A549 (cell line): ENCODE measurements around the gene TBC1D1. TPM values are rescaled to one million over a fixed set of nuclear protein-coding genes. Genes with fewer than 3 reads are reported as not detected.

Experiments used
- ATAC-seq, 2 experiments: fragments of 200-7000 bp in 1 of 2; fragments of >200 bp in 1 of 2; cut with Nextera tagmentation in 1 of 2; cut with Tn5 transposase in 1 of 2; 3 replicates each; pipeline versions ENCODE4 v1.8.0 to v1.9.1; 2018 to 2020; ENCODE audit warnings: mild to moderate bottlenecking in 1 of 2, moderate library complexity in 1 of 2
- CTCF ChIA-PET: fragments of 300-600 bp; sonication (Branson Sonifier 250); formaldehyde crosslinking; extraction: SDS; loops from one replicate; lab custom pipeline; 2021; ENCODE audit warnings: antibody characterized with exemption, inconsistent platforms; lab: Yijun Ruan, JAX
- POLR2A ChIA-PET: fragments of 350-600 bp; formaldehyde crosslinking; extraction: SDS; loops from one replicate; lab custom pipeline; 2021; ENCODE audit warnings: antibody characterized with exemption, inconsistent platforms; lab: Yijun Ruan, JAX
- DNase-seq, 2 experiments: peaks; one replicate each; pipeline versions ENCODE4 v3.0.0 to v3.0.0-alpha.2; 2011 to 2016; ENCODE audit warnings: low read depth in 1 of 2, low spot score in 1 of 2
- FAIRE-seq: peaks from 2 replicates; lab custom pipeline; 2011; peaks lifted over from hg19 to GRCh38; lab: Jason Lieb, UNC
- H3K27ac ChIP-seq, 2 experiments: fragments of >200 bp; sonication (Bioruptor Twin); formaldehyde crosslinking; 3 replicates each; pipeline ENCODE4 v1.5.1; 2016 to 2017
- H3K4me1 ChIP-seq: fragments of >200 bp; sonication (Bioruptor Twin); formaldehyde crosslinking; 3 replicates; pipeline ENCODE4 v1.6.1; 2016
- H3K4me2 ChIP-seq: fragments of >200 bp; sonication (Bioruptor Twin); formaldehyde crosslinking; 3 replicates; pipeline ENCODE4 v1.6.1; 2016
- H3K4me3 ChIP-seq: fragments of >200 bp; sonication (Bioruptor Twin); formaldehyde crosslinking; 3 replicates; pipeline ENCODE4 v1.5.1; 2016
- H3K9me3 ChIP-seq: fragments of >200 bp; sonication (Bioruptor Twin); formaldehyde crosslinking; 3 replicates; pipeline ENCODE4 v1.6.1; 2016
- BHLHE40 ChIP-seq: IDR thresholded peaks from 2 replicates; pipeline ENCODE4 v1.6.1; 2012; ENCODE audit warnings: low read depth, low read length, inconsistent platforms
- E2F6 ChIP-seq: IDR thresholded peaks from 2 replicates; pipeline ENCODE4 v1.6.1; 2012; ENCODE audit warnings: low read depth, borderline replicate concordance
- EHMT2 ChIP-seq: fragments of 200-600 bp; sonication (generic); IDR thresholded peaks from 2 replicates; pipeline ENCODE4 v1.6.1; 2016; ENCODE audit warnings: antibody characterized with exemption, low read depth, mild to moderate bottlenecking, moderate library complexity
- ESRRA ChIP-seq: fragments of 150-350 bp; IDR thresholded peaks from 2 replicates; pipeline ENCODE4 v1.6.1; 2014; ENCODE audit warnings: mild to moderate bottlenecking, low read length, borderline replicate concordance
- FOXS1 ChIP-seq: fragments of 250-450 bp; sonication (Bioruptor Pico); IDR thresholded peaks from 2 replicates; pipeline ENCODE4 v1.5.0; 2020; ENCODE audit warnings: mild to moderate bottlenecking, moderate library complexity
- HOXA7 ChIP-seq: fragments of 250-450 bp; sonication (Bioruptor Pico); IDR thresholded peaks from 2 replicates; pipeline ENCODE4 v1.5.0; 2020; ENCODE audit warnings: mild to moderate bottlenecking, moderate library complexity
- HOXB13 ChIP-seq: fragments of 250-450 bp; sonication (Bioruptor Pico); IDR thresholded peaks from 2 replicates; pipeline ENCODE4 v1.5.0; 2020; ENCODE audit warnings: low read depth, mild to moderate bottlenecking, moderate library complexity
- HOXB5 ChIP-seq: fragments of 250-450 bp; sonication (Bioruptor Pico); IDR thresholded peaks from 2 replicates; pipeline ENCODE4 v1.5.0; 2020; ENCODE audit warnings: mild to moderate bottlenecking, moderate library complexity
- MYC ChIP-seq: IDR thresholded peaks from 2 replicates; pipeline ENCODE4 v1.6.1; 2012; ENCODE audit warnings: mild to moderate bottlenecking, inconsistent platforms, low read length, improper control_type of control experiment, borderline replicate concordance
- NFE2L2 ChIP-seq: fragments of 150-350 bp; conservative IDR thresholded peaks from 2 replicates; pipeline ENCODE4 v1.6.1; 2014; ENCODE audit warnings: low read length
- NPAS2 ChIP-seq: fragments of 250-450 bp; sonication (Bioruptor Pico); IDR thresholded peaks from 2 replicates; pipeline ENCODE4 v1.8.0; 2022; ENCODE audit warnings: mild to moderate bottlenecking, moderate library complexity, borderline replicate concordance
- NR3C1 ChIP-seq: fragments of >200 bp; sonication (Bioruptor Twin); formaldehyde crosslinking; IDR thresholded peaks from 3 replicates; pipeline ENCODE4 v1.6.1; 2017
- RCOR1 ChIP-seq: fragments of 150-350 bp; IDR thresholded peaks from 2 replicates; pipeline ENCODE4 v1.6.1; 2014; ENCODE audit warnings: antibody characterized with exemption, low read length, low read depth
- ZFP36 ChIP-seq: fragments of 450-650 bp; IDR thresholded peaks from 2 replicates; pipeline ENCODE4 v1.6.1; 2014; ENCODE audit warnings: borderline replicate concordance; ENCODE audit not compliant: partially characterized antibody
- WGBS: methylation state at CpG from one replicate; pipeline ENCODE4 v1.1.6; 2017; ENCODE audit errors: missing lambda C conversion rate; 5-methylcytosine and 5-hydroxymethylcytosine counted together
- polyA plus RNA-seq, 4 experiments: library from polyadenylated mRNA; depleted of rRNA in 3 of 4; stranded (reverse); fragments of >200 nt; fragmentation: RNase III in 1 of 4; extraction: RNeasy Plus Mini Kit Qiagen cat#74134 plus additional on column Dnase treatment in 1 of 4; gene quantifications; 2 replicates in 3 of 4; 3 replicates in 1 of 4; pipeline ENCODE4 v1.2.3, GENCODE V29; 2011 to 2017
- TF ChIP-seq, protein P1 (sequence below): fragments of >200 bp; sonication (Bioruptor Twin); formaldehyde crosslinking; IDR thresholded peaks from 3 replicates; pipeline ENCODE4 v1.5.1; 2016
- TF ChIP-seq, protein P2 (sequence below): fragments of 250-450 bp; sonication (Bioruptor Pico); IDR thresholded peaks from 2 replicates; pipeline ENCODE4 v1.5.0; 2021; ENCODE audit warnings: mild to moderate bottlenecking, moderate library complexity, borderline replicate concordance

The TBC1D1 gene
- polyA plus RNA-seq, 2 of the 4 experiments (the other 2 are of a cell fraction), result 26.5 to 28.5 TPM

DNA sequence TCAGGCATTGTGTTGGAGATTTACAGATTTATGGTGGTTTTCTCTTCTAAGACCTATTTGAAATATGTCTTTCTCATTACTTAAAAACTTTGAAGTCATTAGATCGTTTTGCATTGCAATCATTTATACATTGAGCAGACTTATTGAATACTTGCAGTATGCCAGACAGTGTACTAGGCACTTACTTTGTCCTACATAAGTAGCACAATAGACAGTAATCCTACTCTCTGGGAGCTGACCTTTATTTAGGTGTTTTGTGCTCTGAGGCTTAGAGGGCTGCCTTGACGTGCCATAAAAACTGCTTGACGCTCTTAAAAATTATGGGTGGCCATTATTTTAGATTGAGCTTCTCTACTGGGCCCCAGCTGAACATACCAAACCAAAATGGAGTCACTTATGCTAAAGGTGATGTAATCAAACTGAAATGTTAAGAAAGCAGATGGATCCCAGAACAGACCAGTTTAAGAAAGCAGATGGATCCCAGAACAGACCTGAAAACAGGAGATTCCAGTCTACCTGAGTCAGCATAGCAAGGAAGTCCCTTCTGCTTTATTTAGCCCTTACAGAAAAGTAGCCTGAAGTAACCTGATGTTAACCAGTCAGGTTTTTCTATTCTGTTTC lies 111.7 kb downstream of the TBC1D1 start:
- H3K9me3 ChIP-seq, result no peaks in the 10 kb centered on the region
- no peak overlapping the region for H3K4me2 ChIP-seq
- WGBS, result 80% methylated on average over 3 of the region's 3 CpGs
- no peak for DNase-seq
- TF ChIP-seq NR3C1 (no peak), ZFP36 (no peak), BHLHE40 (no peak), ESRRA (no peak), RCOR1 (no peak)
- ChIA-PET POLR2A (no interaction called here), CTCF (no interaction called here)
- no peak for FAIRE-seq
- no peak overlapping the region for H3K4me3 ChIP-seq
- H3K4me1 ChIP-seq, result no peaks in the 10 kb centered on the region
- H3K27ac ChIP-seq, result no peak overlapping the region
- ATAC-seq, result no peak

DNA sequence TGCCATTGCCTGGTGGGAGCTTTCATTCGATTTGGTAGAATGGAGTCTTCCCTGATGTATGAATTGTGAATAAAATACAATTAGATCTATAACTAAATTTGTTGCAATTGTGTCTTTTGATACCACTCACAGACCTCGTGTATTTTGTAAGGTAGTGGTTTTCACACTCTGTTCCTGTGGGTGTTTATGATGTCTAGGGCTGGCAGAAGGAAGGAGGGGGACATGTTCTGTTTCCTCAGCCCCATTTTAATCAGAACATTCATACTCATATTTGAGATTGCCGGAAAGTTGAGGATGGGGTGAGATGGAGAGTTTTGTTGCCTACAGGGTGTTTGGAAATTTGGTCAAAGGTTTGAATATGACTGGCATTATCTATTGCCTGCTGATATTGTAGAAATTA lies 112.2 kb downstream of the TBC1D1 start:
- no peaks in the 10 kb centered on the region for H3K9me3 ChIP-seq

DNA sequence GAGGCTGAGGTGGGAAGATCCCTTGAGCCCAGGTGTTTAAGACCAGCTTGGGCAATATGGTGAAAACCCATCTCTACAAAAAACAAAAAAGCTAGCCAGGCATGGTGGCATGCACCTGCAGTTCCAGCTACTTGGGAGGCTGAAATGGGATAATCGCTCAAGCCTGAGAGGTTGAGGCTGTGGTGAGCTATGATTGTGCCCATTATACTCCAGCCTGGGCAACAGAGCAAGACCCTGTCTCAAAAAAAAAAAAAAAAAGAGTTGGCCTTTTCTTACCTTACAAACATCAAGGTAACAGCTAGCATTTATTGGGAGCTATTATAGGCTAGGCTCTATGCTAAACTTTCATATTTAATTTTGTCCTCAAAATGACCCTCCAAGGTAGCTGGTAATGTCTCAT lies 112.7 kb downstream of the TBC1D1 start:
- POLR2A ChIA-PET, result no interaction called here
- H3K4me1 ChIP-seq, result no peaks in the 10 kb centered on the region
- ATAC-seq, result no peak
- TF ChIP-seq, protein P1, sequence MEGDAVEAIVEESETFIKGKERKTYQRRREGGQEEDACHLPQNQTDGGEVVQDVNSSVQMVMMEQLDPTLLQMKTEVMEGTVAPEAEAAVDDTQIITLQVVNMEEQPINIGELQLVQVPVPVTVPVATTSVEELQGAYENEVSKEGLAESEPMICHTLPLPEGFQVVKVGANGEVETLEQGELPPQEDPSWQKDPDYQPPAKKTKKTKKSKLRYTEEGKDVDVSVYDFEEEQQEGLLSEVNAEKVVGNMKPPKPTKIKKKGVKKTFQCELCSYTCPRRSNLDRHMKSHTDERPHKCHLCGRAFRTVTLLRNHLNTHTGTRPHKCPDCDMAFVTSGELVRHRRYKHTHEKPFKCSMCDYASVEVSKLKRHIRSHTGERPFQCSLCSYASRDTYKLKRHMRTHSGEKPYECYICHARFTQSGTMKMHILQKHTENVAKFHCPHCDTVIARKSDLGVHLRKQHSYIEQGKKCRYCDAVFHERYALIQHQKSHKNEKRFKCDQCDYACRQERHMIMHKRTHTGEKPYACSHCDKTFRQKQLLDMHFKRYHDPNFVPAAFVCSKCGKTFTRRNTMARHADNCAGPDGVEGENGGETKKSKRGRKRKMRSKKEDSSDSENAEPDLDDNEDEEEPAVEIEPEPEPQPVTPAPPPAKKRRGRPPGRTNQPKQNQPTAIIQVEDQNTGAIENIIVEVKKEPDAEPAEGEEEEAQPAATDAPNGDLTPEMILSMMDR, result no peak
- no peak for TF ChIP-seq NFE2L2
- no peak for TF ChIP-seq NPAS2 (CRISPR knock-in tag)
- no peak for TF ChIP-seq HOXA7
- DNase-seq, result no peak
- CTCF ChIA-PET, result interaction anchor here (0.8 to 0.9 kb wide), 2 partner anchors 32 to 42 kb away, joined by 3 read pairs; no protein-coding TSS in a partner anchor
- H3K27ac ChIP-seq, result no peak overlapping the region
- H3K4me2 ChIP-seq, result no peak overlapping the region
- 92% methylated on average over 1 of the region's 1 CpG for WGBS
- no peak overlapping the region for H3K4me3 ChIP-seq
- no peaks in the 10 kb centered on the region for H3K9me3 ChIP-seq
- no peak for FAIRE-seq

More for the DNA sequence above, 112.2 kb downstream of the TBC1D1 start:
- DNase-seq, result no peak
- ChIA-PET CTCF (interaction anchor here (0.9 kb wide), 1 partner anchor 32 kb away, joined by 3 read pairs; no protein-coding TSS in a partner anchor), POLR2A (no interaction called here)
- TF ChIP-seq MYC (no peak), FOXS1 (no peak), HOXB13 (no peak), RCOR1 (no peak), ZFP36 (no peak), E2F6 (no peak), NFE2L2 (no peak), HOXB5 (CRISPR knock-in tag) (no peak)
- 62% methylated on average over 3 of the region's 3 CpGs for WGBS
- no peak for FAIRE-seq
- Histone ChIP-seq H3K4me2 (no peak overlapping the region), H3K4me3 (no peak overlapping the region), H3K4me1 (no peaks in the 10 kb centered on the region), H3K27ac (no peak overlapping the region)
- ATAC-seq, result no peak

- no peak for FAIRE-seq
- ATAC-seq, result no peak
- DNase-seq, result no peak
- 73% methylated on average over 3 of the region's 3 CpGs for WGBS
- ChIA-PET CTCF (interaction anchor here (0.5 to 0.9 kb wide), 3 partner anchors 13 to 43 kb away, joined by 3 read pairs; no protein-coding TSS in a partner anchor), POLR2A (interaction anchor here (0.7 kb wide), 1 partner anchor 25 kb away, joined by 3 read pairs; no protein-coding TSS in a partner anchor)
- no peak for TF ChIP-seq FOXS1
- TF ChIP-seq, protein P2, sequence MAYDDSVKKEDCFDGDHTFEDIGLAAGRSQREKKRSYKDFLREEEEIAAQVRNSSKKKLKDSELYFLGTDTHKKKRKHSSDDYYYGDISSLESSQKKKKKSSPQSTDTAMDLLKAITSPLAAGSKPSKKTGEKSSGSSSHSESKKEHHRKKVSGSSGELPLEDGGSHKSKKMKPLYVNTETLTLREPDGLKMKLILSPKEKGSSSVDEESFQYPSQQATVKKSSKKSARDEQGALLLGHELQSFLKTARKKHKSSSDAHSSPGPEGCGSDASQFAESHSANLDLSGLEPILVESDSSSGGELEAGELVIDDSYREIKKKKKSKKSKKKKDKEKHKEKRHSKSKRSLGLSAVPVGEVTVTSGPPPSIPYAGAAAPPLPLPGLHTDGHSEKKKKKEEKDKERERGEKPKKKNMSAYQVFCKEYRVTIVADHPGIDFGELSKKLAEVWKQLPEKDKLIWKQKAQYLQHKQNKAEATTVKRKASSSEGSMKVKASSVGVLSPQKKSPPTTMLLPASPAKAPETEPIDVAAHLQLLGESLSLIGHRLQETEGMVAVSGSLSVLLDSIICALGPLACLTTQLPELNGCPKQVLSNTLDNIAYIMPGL (CRISPR knock-in tag), result no peak
- TF ChIP-seq EHMT2, result no peak
- Histone ChIP-seq H3K4me1 (no peaks in the 10 kb centered on the region), H3K4me2 (no peak overlapping the region), H3K9me3 (no peaks in the 10 kb centered on the region), H3K4me3 (no peak overlapping the region), H3K27ac (no peak overlapping the region)
Observed at GRCh38 chr4:38004062-38004461, 113.2 kb downstream of the TBC1D1 start.
